CD8-positive, alpha-beta memory T cell (primary cell): Measurements from ENCODE around the gene FAM184A. TPM values are rescaled to one million over a fixed set of nuclear protein-coding genes. Genes with fewer than 3 reads are reported as not detected.
A peak's percentile ranks its signal among the peaks of the same experiment; 100 is the strongest.

Source experiments
- CTCF ChIA-PET: fragments of 350-600 bp; sonication (Branson Sonifier 250); formaldehyde crosslinking; loops from one replicate; lab custom pipeline; 2021; ENCODE audit warnings: antibody characterized with exemption; lab: Charles Lee
- POLR2A ChIA-PET: fragments of 350-600 bp; sonication (Branson Sonifier 250); formaldehyde crosslinking; loops from one replicate; lab custom pipeline; 2021; ENCODE audit warnings: antibody characterized with exemption; lab: Charles Lee
- DNase-seq, 5 donors: peaks; one replicate each; pipeline versions ENCODE4 v3.0.0 to v3.0.0-alpha.2; 2020 to 2022; ENCODE audit warnings: mixed read lengths in 1 of 5
- H3K27ac ChIP-seq: one replicate; pipeline ENCODE4 v1.7.0; 2013; ENCODE audit warnings: low read depth, mild to moderate bottlenecking, low read length, moderate library complexity
- H3K27me3 ChIP-seq: 2 replicates; pipeline ENCODE4 v1.7.0; 2013; ENCODE audit warnings: low read length, mild to moderate bottlenecking; ENCODE audit not compliant: insufficient read depth, poor library complexity, severe bottlenecking
- H3K36me3 ChIP-seq: 2 replicates; pipeline ENCODE4 v1.7.0; 2013; ENCODE audit warnings: mild to moderate bottlenecking, low read length, moderate library complexity; ENCODE audit not compliant: insufficient read depth
- H3K4me1 ChIP-seq: 2 replicates; pipeline ENCODE4 v1.7.0; 2013; ENCODE audit warnings: mild to moderate bottlenecking, low read length, moderate library complexity; ENCODE audit not compliant: insufficient read depth
- H3K4me3 ChIP-seq: 2 replicates; pipeline ENCODE4 v1.7.0; 2013; ENCODE audit warnings: mild to moderate bottlenecking, low read length
- H3K9me3 ChIP-seq: 2 replicates; pipeline ENCODE4 v1.7.0; 2013; ENCODE audit warnings: mild to moderate bottlenecking, low read length
- H3K27ac Mint-ChIP-seq, 8 donors: one replicate each; pipeline ENCODE4 v1.8.0; 2020 to 2021; ENCODE audit warnings: mixed read lengths in 8 of 8, mild to moderate bottlenecking in 6 of 8, inconsistent platforms in 3 of 8, moderate library complexity in 3 of 8
- H3K27me3 Mint-ChIP-seq, 2 donors: one replicate each; pipeline ENCODE4 v1.8.0; 2020 to 2021; ENCODE audit warnings: mixed read lengths in 2 of 2, mild to moderate bottlenecking in 1 of 2, moderate library complexity in 1 of 2
- H3K36me3 Mint-ChIP-seq, 3 donors: one replicate each; pipeline ENCODE4 v1.8.0; 2020 to 2021; ENCODE audit warnings: mixed read lengths in 3 of 3, inconsistent platforms in 1 of 3, mild to moderate bottlenecking in 1 of 3
- H3K4me1 Mint-ChIP-seq, 3 donors: one replicate each; pipeline ENCODE4 v1.8.0; 2020 to 2021; ENCODE audit warnings: mixed read lengths in 3 of 3, inconsistent platforms in 1 of 3, mild to moderate bottlenecking in 1 of 3
- H3K4me3 Mint-ChIP-seq, 7 donors: one replicate each; pipeline ENCODE4 v1.8.0; 2020 to 2021; ENCODE audit warnings: mixed read lengths in 7 of 7, mild to moderate bottlenecking in 6 of 7, moderate library complexity in 4 of 7, inconsistent platforms in 2 of 7
- H3K9me3 Mint-ChIP-seq, 5 donors: one replicate each; pipeline ENCODE4 v1.8.0; 2020 to 2022; ENCODE audit warnings: mixed read lengths in 5 of 5, mild to moderate bottlenecking in 3 of 5, moderate library complexity in 2 of 5, inconsistent platforms in 1 of 5
- polyA plus RNA-seq: library from polyadenylated mRNA; unstranded; fragments of 300-500 nt; fragmentation: Illumina TruSeq; gene quantifications from one replicate; pipeline ENCODE4 v1.2.3, GENCODE V29; 2021
- total RNA-seq, 2 experiments: library from RNA; stranded (reverse); gene quantifications; one replicate each; pipeline ENCODE4 v1.2.3, GENCODE V29; 2021

Gene FAM184A
- total and polyA plus RNA-seq, 3 experiments from 2014 or later = 0.85 to 2.2 (median 2.0) TPM

- no peaks in the 10 kb centered on the region for H3K27me3 ChIP-seq
These were observed 111.2 kb downstream of the FAM184A start for GRCh38 chr6:118967239-118967638.

GRCh38 chr6:118965843-118966370, 112.6 kb downstream of the FAM184A start:
- CTCF ChIA-PET = no interaction called here
- no peak overlapping the region for H3K4me3 ChIP-seq

More at GRCh38 chr6:118967239-118967638, 111.2 kb downstream of the FAM184A start:
- Histone ChIP-seq H3K27ac (no peak overlapping the region), H3K4me1 (no peaks in the 10 kb centered on the region), H3K9me3 (no peaks in the 10 kb centered on the region), H3K36me3 (no peaks in the 10 kb centered on the region), H3K4me3 (no peak overlapping the region)
- no peak for DNase-seq
- no peaks in the 10 kb centered on the region for H3K4me1 Mint-ChIP-seq
- ChIA-PET CTCF (no interaction called here), POLR2A (no interaction called here)
- H3K27ac Mint-ChIP-seq = no peak overlapping the region
- H3K27me3 Mint-ChIP-seq = no peaks in the 10 kb centered on the region
- no peaks in the 10 kb centered on the region for H3K9me3 Mint-ChIP-seq
- H3K4me3 Mint-ChIP-seq = no peak overlapping the region
- no peaks in the 10 kb centered on the region for H3K36me3 Mint-ChIP-seq

GRCh38 chr6:118965371-118965770, 113.1 kb downstream of the FAM184A start:
- Histone ChIP-seq H3K9me3 (no peaks in the 10 kb centered on the region), H3K4me3 (no peak overlapping the region), H3K4me1 (no peaks in the 10 kb centered on the region), H3K27me3 (no peaks in the 10 kb centered on the region), H3K36me3 (no peaks in the 10 kb centered on the region), H3K27ac (no peak overlapping the region)
- CTCF ChIA-PET = interaction anchor here (3.3 kb wide), 1 partner anchor 145 kb away, joined by 22 read pairs; no protein-coding TSS in a partner anchor
- peak overlapping the region in 1 of 8 donors; percentile 10 for H3K27ac Mint-ChIP-seq
- no peaks in the 10 kb centered on the region for H3K36me3 Mint-ChIP-seq
- no peak for DNase-seq
- H3K4me1 Mint-ChIP-seq = no peaks in the 10 kb centered on the region
- POLR2A ChIA-PET = no interaction called here
- no peak overlapping the region for H3K4me3 Mint-ChIP-seq
- H3K27me3 Mint-ChIP-seq = no peaks in the 10 kb centered on the region
- no peaks in the 10 kb centered on the region for H3K9me3 Mint-ChIP-seq

More at GRCh38 chr6:118965843-118966370, 112.6 kb downstream of the FAM184A start:
- no peaks in the 10 kb centered on the region for H3K27me3 Mint-ChIP-seq
- H3K9me3 ChIP-seq = no peaks in the 10 kb centered on the region
- no peaks in the 10 kb centered on the region for H3K36me3 ChIP-seq
- H3K4me1 Mint-ChIP-seq = no peaks in the 10 kb centered on the region
- H3K4me1 ChIP-seq = no peaks in the 10 kb centered on the region
- no peak for DNase-seq
- POLR2A ChIA-PET = no interaction called here
- H3K9me3 Mint-ChIP-seq = no peaks in the 10 kb centered on the region
- H3K27ac Mint-ChIP-seq = no peak overlapping the region
- no peaks in the 10 kb centered on the region for H3K36me3 Mint-ChIP-seq
- H3K27ac ChIP-seq = no peak overlapping the region
- no peak overlapping the region for H3K4me3 Mint-ChIP-seq
- no peaks in the 10 kb centered on the region for H3K27me3 ChIP-seq

- ChIA-PET POLR2A (interaction anchor here (0.8 kb wide), 1 partner anchor 253 kb away, joined by 3 read pairs; no protein-coding TSS in a partner anchor), CTCF (interaction anchor here (2.0 to 3.3 kb wide), 2 partner anchors 147 to 152 kb away, joined by 5 to 22 read pairs; no protein-coding TSS in a partner anchor)
- H3K36me3 Mint-ChIP-seq = no peaks in the 10 kb centered on the region
- no peaks in the 10 kb centered on the region for H3K27me3 Mint-ChIP-seq
- Histone ChIP-seq H3K27ac (no peak overlapping the region), H3K36me3 (no peaks in the 10 kb centered on the region), H3K4me1 (no peaks in the 10 kb centered on the region), H3K4me3 (no peak overlapping the region), H3K27me3 (no peaks in the 10 kb centered on the region), H3K9me3 (no peaks in the 10 kb centered on the region)
- H3K4me3 Mint-ChIP-seq = no peak overlapping the region
- no peak overlapping the region for H3K27ac Mint-ChIP-seq
- H3K9me3 Mint-ChIP-seq = no peaks in the 10 kb centered on the region
- peaks cover 4 to 7% (median 6%) of the 10 kb centered on the region in 3 donors for H3K4me1 Mint-ChIP-seq
- DNase-seq = peak in 1 of 5 donors; percentile 3
These were observed 115.5 kb downstream of the FAM184A start for GRCh38 chr6:118963003-118963402.

GRCh38 chr6:118959903-118960302, 118.6 kb downstream of the FAM184A start:
- no peaks in the 10 kb centered on the region for H3K9me3 ChIP-seq
- DNase-seq = no peak
- H3K4me1 ChIP-seq = no peaks in the 10 kb centered on the region
- H3K36me3 ChIP-seq = no peaks in the 10 kb centered on the region
- Mint-ChIP-seq H3K9me3 (no peaks in the 10 kb centered on the region), H3K36me3 (no peaks in the 10 kb centered on the region), H3K4me1 (peaks cover 4 to 7% (median 6%) of the 10 kb centered on the region in 3 donors), H3K4me3 (no peak overlapping the region), H3K27me3 (no peaks in the 10 kb centered on the region), H3K27ac (peak overlapping the region in 1 of 8 donors; percentile 14)
- ChIA-PET POLR2A (interaction anchor here (0.5 kb wide), 1 partner anchor 147 kb away, joined by 7 read pairs; no protein-coding TSS in a partner anchor), CTCF (no interaction called here)
- no peak overlapping the region for H3K27ac ChIP-seq
- no peak overlapping the region for H3K4me3 ChIP-seq
- H3K27me3 ChIP-seq = no peaks in the 10 kb centered on the region

- H3K27ac Mint-ChIP-seq = no peak overlapping the region
- CTCF ChIA-PET = no interaction called here
- peaks cover 0 to 15% (median 6%) of the 10 kb centered on the region in 5 donors for H3K9me3 Mint-ChIP-seq
These were observed 125.1 kb downstream of the FAM184A start for GRCh38 chr6:118953391-118953790.

GRCh38 chr6:118952683-118953082, 125.8 kb downstream of the FAM184A start:
- H3K9me3 Mint-ChIP-seq = peaks cover 0 to 15% (median 6%) of the 10 kb centered on the region in 5 donors
- peaks cover 0 to 11% (median 3%) of the 10 kb centered on the region in 3 donors for H3K36me3 Mint-ChIP-seq
- peaks cover 0 to 9% (median 0%) of the 10 kb centered on the region in 3 donors for H3K4me1 Mint-ChIP-seq
- DNase-seq = no peak
- Histone ChIP-seq H3K4me1 (no peaks in the 10 kb centered on the region), H3K27me3 (no peaks in the 10 kb centered on the region), H3K27ac (no peak overlapping the region), H3K9me3 (no peaks in the 10 kb centered on the region), H3K36me3 (no peaks in the 10 kb centered on the region), H3K4me3 (no peak overlapping the region)
- CTCF ChIA-PET = no interaction called here
- H3K4me3 Mint-ChIP-seq = no peak overlapping the region
- no peak overlapping the region for H3K27ac Mint-ChIP-seq
- POLR2A ChIA-PET = no interaction called here
- no peaks in the 10 kb centered on the region for H3K27me3 Mint-ChIP-seq

More at GRCh38 chr6:118953391-118953790, 125.1 kb downstream of the FAM184A start:
- Histone ChIP-seq H3K9me3 (no peaks in the 10 kb centered on the region), H3K27ac (no peak overlapping the region), H3K27me3 (no peaks in the 10 kb centered on the region), H3K4me3 (no peak overlapping the region), H3K36me3 (no peaks in the 10 kb centered on the region), H3K4me1 (no peaks in the 10 kb centered on the region)
- H3K36me3 Mint-ChIP-seq = peaks cover 0 to 10% (median 3%) of the 10 kb centered on the region in 3 donors
- POLR2A ChIA-PET = no interaction called here
- no peak for DNase-seq
- no peaks in the 10 kb centered on the region for H3K27me3 Mint-ChIP-seq
- H3K4me3 Mint-ChIP-seq = no peak overlapping the region
- H3K4me1 Mint-ChIP-seq = peaks cover 0 to 9% (median 3%) of the 10 kb centered on the region in 3 donors

- H3K9me3 ChIP-seq = peaks cover 6% of the 10 kb centered on the region
- H3K4me3 Mint-ChIP-seq = no peak overlapping the region
- CTCF ChIA-PET = no interaction called here
- H3K36me3 ChIP-seq = no peaks in the 10 kb centered on the region
- no peaks in the 10 kb centered on the region for H3K4me1 ChIP-seq
- H3K4me1 Mint-ChIP-seq = no peaks in the 10 kb centered on the region
- DNase-seq = no peak
- no peak overlapping the region for H3K27ac ChIP-seq
- H3K27me3 ChIP-seq = no peaks in the 10 kb centered on the region
- POLR2A ChIA-PET = no interaction called here
- peak overlapping the region in 1 of 8 donors; percentile 72 for H3K27ac Mint-ChIP-seq
- H3K4me3 ChIP-seq = no peak overlapping the region
- peaks cover 6 to 52% (median 7%) of the 10 kb centered on the region in 3 donors for H3K36me3 Mint-ChIP-seq
- H3K9me3 Mint-ChIP-seq = peaks cover 31 to 65% (median 44%) of the 10 kb centered on the region in 5 donors
- no peaks in the 10 kb centered on the region for H3K27me3 Mint-ChIP-seq
These were observed 133.2 kb downstream of the FAM184A start for GRCh38 chr6:118945217-118945616.
